GM18951 (cell line): Measurements from ENCODE around the gene CCR3.

Experiments
- POLR2A ChIP-seq: IDR thresholded peaks from 4 replicates; pipeline ENCODE4 v1.6.1; 2011; ENCODE audit warnings: mild to moderate bottlenecking; ENCODE audit not compliant: insufficient read length, insufficient read depth; ENCODE audit errors: extremely low read depth
- in situ Hi-C: fragments of 300-500 bp; cut with MboI; formaldehyde crosslinking; loops from one replicate; pipeline ENCODE4 v1.12.0; 2022; ENCODE audit warnings: low sequenced_read_pairs, mixed read lengths, inconsistent platforms; ENCODE audit not compliant: unreplicated experiment

The CCR3 gene

DNA sequence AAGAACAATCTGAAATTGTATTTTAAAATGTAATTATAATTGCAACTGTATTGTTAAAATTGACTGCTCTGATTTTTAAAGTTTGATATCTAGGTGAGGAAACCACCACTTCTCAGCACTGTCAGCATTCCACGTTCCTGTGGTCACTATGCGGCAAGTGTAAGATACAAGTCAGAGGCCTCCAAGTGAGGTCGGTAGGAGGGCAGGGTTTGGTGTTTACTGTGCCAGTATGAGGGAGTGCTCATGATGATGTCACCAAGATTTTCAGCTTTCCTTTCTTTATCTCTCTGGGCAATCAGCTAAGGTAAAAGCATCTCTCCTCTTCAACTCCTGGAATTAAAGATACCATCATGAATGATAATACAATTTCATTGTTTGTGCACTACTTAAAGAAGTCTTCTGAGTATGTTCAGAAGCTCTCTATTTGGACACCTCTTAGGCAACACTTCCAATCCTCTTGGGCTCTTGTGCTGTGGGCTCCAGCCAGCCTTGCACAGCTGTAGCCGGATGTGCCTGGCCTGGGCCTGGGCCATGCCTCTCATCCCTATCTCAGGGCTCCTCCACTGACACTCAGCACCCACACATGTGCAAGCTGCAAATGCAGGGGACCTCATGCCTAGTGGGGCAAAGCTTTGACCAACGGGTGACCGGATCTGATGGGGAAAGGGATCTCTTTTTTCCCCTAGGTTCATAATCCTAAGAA, 42.9 kb downstream of the CCR3 start:
- in situ Hi-C loops = no loop called here
- TF ChIP-seq POLR2A = no peak

DNA sequence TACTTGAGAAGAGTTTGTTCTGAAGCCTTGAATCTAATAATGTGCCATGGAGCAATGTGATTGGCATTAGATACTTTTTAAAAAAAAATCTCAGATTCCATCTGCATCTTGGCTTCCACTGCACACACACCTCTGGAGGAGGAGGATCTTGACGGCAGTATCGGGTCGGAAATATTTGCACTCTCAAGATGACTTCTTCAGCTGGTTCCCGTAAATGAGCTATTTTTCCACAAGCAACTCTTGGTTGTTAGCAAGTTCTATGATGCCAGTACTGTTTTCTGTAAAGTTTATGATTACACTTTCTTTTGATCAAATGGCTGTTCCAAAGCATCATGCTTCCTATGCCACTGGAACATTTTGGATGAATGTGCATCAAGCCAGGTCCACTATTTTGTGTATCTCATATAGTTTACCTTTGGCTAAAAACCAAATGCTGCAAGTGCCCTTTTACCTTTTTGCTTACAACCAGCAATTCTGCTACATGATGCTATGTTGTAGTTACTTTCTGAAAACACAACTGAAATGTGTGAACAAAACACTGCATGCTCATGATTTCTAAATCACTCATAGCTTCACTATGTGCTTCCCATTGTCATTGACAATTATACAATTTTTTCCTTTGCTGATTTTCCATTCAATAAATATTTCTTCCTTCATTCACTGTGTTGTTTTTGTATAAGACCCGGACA, 43.8 kb downstream of the CCR3 start:
- TF ChIP-seq POLR2A = no peak
- in situ Hi-C loops = no loop called here

DNA sequence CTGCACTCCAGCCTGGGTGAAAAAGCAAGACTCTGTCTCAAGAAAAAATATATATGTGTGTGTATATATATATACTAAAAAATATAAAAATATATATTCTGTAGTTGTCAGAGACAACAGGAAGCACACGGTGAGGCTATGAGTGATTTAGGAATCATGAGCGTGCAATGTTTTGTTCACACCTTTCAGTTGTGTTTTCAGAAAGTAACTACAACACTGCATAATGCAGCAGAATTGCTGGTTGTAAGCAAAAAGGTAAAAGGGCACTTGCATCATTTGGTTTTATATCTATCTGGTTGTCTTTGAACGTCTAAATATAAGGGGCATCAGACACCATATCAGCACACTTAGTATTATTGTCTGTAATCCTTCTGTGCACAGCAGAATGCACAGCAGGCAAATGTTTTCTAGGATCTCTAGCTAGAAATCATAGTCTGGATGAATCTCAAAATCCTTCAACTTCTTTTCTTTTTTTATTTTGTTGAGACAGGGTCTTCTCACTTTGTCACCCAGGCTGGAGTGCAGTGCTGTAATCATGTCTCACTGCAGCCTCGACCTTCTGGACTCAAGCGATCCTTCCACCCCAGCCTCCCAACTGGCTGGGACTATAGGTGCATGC, 44.8 kb downstream of the CCR3 start:
- in situ Hi-C loops = no loop called here
- TF ChIP-seq POLR2A = no peak

DNA sequence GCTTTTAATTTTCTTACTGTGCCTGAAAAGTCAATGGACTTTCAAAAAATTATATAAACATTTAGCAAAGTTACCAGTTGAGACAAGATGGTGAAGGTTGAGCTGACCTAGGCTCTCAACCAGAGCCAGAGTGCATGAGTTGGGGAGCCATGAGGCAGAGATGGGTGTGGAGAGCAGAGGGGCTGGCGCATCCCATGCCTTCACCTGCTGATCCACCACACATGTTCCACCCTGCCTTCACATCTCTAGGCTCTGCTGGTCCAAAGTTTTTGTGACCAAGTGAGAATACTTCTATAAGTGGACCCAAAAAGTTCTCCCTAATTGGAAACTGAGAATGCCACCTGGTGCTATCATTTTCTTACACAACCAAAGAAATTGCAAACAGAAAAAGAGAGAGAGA, 47.3 kb downstream of the CCR3 start:
- in situ Hi-C loops = no loop called here
- TF ChIP-seq POLR2A = no peak

DNA sequence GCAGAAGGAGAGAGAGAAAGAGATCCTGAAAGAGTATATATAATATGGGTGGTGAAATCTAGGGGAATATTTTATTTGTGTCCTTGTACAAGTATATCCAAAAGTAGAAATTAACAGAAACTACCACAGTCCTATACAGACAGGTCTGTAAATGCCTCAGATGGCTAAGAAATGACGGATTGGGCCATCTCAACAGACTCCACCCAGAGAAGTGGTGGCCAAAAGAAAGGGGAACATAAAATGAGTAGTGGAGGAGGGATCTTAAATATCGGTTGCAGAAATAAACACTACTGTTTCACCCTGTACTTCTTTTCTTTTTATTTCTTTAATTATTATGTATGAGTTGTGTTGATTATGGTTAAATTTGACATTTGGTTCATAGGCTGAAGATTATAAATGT, 47.7 kb downstream of the CCR3 start:
- in situ Hi-C loops = no loop called here

DNA sequence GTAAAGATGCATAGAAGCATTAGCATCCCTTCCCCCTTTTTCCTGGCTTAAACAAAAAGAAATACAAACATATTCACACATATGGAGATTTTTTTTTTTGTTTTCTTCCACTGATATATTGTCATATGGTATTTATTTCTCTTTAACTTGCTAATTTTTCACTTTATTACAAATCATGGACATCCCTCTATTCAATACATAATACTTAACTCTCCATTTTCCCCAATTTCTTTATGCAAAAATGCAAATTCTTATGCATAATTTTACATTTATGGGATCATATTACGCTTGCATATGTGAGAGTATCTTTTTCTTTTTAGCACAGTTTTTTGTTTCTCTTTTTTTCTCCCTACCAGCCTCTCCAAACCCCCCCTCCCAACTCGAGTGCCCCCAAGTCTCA, 48.8 kb downstream of the CCR3 start:
- in situ Hi-C loops = no loop called here
- no peak for TF ChIP-seq POLR2A

More for the DNA sequence above, 47.7 kb downstream of the CCR3 start:
- TF ChIP-seq POLR2A = no peak

DNA sequence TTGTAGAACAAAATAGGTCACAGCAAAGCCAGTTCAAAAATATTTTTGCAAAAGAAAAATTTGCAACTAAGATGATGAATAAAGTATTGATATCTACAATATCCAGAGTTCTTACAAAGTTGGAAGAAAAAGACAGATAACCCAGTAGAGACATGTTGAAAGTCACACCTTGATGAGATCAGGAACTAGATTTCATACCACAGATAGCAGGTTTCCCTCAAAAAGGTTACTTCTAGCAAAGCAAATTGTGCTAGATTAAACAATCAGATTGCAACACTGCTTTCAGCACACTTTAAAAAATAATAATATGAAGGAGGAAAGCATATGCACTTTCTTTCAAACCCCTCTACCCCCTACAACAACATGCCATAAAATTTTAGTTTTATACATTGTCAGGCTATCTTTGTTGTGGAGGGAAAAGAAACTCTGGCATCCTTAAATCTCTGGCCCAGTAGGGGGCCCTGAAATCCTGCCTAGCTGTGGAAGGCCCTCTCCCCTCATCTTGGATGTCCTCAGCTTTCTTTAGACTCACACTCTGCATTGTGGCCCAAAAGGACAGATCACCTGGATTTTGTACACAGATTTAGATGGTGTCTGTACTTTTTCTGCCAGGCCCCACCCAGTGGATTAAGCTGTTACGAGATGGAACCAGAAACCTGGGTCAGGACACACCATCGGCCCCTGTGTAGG, 50.9 kb downstream of the CCR3 start:
- TF ChIP-seq POLR2A = no peak
- in situ Hi-C loops = no loop called here

DNA sequence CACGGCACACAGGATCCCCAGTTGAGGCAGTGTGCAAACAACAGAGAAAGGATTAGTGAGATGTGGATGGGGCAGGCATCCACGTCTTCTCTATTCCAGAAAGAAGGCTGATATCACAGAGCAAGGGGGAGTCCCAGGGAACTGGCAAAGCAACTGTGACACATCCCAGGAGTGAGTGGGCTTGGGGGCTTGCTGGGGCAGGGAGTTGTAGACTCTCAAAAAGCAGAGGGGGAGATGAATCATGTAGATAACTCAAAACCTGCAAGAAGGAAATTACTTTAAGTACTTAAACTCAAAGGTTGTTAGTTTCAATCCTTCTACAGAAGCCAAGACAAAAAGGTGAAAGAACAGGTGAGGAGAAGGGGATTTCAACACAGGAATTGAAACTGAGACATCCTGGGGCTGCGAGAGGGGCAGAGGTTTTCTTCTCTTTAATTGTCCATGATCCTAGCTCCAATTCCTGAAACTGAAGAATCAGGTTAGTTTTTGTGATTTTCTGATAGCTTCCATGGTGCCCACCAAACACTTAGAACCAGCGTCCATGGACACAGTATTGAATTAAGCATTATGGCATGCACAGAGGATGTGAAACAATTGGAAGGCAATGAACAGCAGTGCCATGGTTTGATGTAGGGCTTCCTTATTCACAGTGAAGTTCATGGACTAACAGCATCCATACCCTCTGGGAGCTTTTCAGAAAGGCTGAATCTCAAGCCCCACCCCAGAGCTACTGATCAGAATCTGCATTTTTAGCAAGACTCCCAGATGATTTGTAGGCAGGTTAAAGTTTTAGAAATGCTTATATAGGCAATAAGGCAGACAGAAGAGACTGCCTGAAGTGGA, 52.0 kb downstream of the CCR3 start:
- in situ Hi-C loops = no loop called here
- no peak for TF ChIP-seq POLR2A

DNA sequence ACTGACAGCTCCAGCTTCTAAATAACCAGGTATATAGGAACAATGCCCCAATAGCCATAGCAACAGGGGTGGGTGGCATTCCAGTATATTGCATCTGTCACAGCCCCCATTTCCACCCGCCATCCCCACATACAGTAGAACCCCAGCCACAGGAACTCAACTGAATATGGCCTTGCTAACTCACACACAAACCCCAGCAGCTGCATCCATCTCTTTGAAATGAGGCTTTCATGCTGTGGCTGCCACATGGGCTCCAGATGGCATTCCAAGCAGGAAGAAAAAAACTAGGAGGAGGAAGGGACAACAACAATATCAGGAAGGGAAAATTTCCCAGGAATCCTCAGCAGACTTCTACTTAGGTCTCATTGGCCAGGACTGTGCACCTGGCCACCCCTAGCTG, 54.6 kb downstream of the CCR3 start:
- in situ Hi-C loops = no loop called here
- TF ChIP-seq POLR2A = no peak

DNA sequence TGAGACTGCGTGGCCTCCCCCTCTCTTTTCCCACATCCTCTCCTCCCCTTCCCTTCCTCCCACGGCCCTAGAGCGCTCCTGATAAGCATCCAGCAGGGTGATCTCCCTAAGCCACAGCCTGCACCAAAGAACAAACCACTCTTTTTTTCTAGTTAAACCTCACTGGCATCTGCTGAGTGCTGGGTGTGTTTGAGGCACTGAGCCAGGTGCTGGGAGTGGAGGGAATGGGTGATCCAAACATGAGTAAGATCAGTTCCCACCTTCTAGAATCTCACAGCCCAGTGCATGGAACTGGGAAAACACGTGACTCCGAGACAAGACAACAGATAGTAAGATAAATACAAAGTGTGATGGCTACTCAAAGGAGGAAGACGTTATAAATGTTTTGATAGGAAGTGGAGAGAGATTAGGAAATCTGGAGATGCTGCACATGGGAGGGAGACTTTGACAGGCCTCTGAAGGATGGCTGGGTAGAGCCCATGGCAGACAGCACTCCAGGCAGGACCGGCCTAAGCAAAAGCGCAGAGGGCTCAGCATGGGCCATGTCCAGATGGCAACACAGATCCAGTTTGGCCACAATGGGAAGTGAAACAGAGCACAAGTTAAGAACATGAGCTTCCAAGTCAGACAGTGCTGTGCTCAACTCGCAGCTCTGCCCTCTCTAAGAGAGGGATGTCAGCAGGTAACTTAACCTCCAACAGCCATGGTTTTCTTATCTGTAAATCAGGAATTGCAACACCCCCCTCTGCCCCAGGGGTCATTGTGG, 55.6 kb downstream of the CCR3 start:
- in situ Hi-C loops = no loop called here
- TF ChIP-seq POLR2A = no peak

DNA sequence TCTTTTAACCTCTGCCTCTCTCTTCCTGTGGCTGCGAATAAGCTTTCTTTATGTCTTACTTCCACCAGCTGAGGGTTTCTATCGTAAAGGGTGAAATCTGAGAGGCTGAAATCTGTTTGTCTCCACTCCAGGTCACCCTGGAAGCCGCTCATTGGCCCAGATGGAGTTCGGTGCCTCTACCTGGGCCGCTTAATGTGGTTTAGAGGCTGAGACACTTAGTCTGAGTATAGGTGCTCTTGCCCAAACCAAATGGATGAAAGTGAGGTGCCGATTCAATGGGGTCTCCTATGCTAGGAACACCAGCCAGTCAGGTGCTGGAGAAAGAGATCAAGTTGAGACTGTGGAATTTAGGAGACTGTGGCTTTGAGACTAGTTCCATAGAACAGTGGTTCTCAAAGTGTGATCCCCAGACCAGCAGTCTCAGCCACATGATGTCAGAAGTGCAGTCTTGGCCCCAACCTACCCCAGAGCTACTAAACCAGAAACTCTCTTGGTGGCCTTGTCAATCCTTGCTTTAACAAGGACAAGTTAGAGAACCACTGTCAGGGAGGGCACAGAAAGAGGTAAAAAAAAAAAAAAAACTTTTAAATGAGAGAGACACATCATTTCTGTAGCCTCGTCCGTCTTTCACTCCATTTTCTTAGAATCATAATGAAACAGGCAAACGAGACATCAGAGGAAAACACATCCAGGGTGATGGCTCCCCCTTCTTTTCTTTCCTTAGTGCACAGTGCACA, 56.8 kb downstream of the CCR3 start:
- no peak for TF ChIP-seq POLR2A
- in situ Hi-C loops = no loop called here

DNA sequence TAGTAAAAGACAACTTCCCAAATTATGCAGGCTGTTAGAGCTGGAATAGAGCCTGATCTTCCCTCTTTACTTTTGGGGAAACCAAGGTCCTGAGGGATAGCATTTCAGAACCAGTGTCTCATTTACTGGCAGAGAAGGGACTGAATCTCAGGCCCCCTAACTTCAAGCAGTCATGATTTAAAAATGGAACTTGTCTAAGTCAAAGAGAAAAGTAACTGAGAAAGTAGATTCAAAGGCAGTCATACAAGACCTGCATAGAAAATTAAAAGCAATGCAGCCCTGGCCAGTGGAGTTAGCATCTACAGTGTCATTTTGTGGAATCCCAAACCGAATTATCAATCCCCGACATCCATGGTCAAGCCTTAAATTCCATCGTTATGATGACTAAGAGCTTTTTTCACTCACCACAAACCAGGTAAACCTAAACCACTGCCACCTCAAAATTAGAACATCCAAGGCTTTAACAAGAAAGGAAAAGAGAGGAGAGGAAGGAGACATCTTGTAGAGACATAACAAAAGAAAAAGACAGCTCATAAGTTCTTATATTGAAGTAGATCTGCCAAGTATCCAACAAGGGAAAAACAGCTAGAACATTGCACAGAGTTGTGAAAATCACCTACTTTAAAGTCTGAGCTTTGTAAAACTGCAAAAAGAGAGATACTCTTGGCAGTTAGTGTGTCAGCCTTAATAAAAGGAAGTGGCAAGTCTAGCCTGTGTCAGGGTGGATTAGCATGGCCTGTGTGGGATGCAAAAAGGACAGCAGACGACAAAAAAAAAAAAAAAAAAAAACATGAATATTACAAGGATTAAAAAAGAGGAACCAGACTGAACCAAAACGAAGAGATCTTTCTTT, 57.6 kb downstream of the CCR3 start:
- in situ Hi-C loops = no loop called here

More for the DNA sequence above, 57.6 kb downstream of the CCR3 start:
- no peak for TF ChIP-seq POLR2A
